Peyer's patch (tissue), 4 donors: ENCODE results near the gene CCDC6. TPM values are rescaled to one million over a fixed set of nuclear protein-coding genes. Genes with fewer than 3 reads are reported as not detected.
"Not testable (repeated sequence)": the region's sequence is repeated elsewhere in the genome, so short reads cannot be mapped to it uniquely, and the experiment has no call there.

ENCODE experiments used
- DNase-seq, 3 donors: peaks; one replicate each; pipeline ENCODE4 v3.0.0-alpha.2; 2017 to 2019
- H3K27ac ChIP-seq, 4 donors: fragments of 200-600 bp; sonication (generic); one replicate each; pipeline ENCODE4 v1.5.1; 2016 to 2019
- H3K27me3 ChIP-seq, 2 donors: fragments of 200-600 bp; sonication (generic); one replicate each; pipeline ENCODE4 v1.5.1; 2019
- H3K36me3 ChIP-seq, 3 donors: fragments of 200-600 bp; sonication (generic); one replicate each; pipeline ENCODE4 v1.5.1; 2016 to 2019
- H3K4me1 ChIP-seq, 4 donors: fragments of 200-600 bp; sonication (generic); one replicate each; pipeline ENCODE4 v1.5.1; 2016 to 2019
- H3K4me3 ChIP-seq, 4 donors: fragments of 200-600 bp; sonication (generic); 1 replicate in 3 of 4; 2 replicates in 1 of 4; pipeline ENCODE4 v1.5.1; 2016 to 2019; ENCODE audit warnings: mild to moderate bottlenecking in 1 of 4
- H3K9me3 ChIP-seq, 4 donors: fragments of 200-600 bp; sonication (generic); one replicate each; pipeline ENCODE4 v1.5.1; 2016 to 2019; ENCODE audit warnings: mild to moderate bottlenecking in 1 of 4
- CTCF ChIP-seq, 6 experiments: fragments of 450-650 bp in 4 of 6; fragments of 200-600 bp in 2 of 6; sonication (generic) in 1 of 6; IDR thresholded peaks; one replicate each; pipeline ENCODE4 v1.5.1; 2017 to 2019; ENCODE audit warnings: antibody characterized with exemption in 6 of 6, mild to moderate bottlenecking in 3 of 6, moderate library complexity in 1 of 6
- POLR2A ChIP-seq, 2 donors: fragments of 450-650 bp; IDR thresholded peaks; one replicate each; pipeline ENCODE4 v1.5.1; 2017; ENCODE audit warnings: antibody characterized with exemption in 2 of 2, mild to moderate bottlenecking in 2 of 2, moderate library complexity in 2 of 2
- total RNA-seq, 4 donors: library from RNA; depleted of rRNA; stranded (reverse); fragments of >200 nt; gene quantifications; one replicate each; pipeline ENCODE4 v1.1.0, GENCODE V29; 2016

The CCDC6 gene
- total RNA-seq, 4 donors from 2014 or later = 41.8 to 49.6 (median 48.6) TPM

GRCh38 chr10:59879363-59879913 lies 26.9 kb downstream of the CCDC6 start:
- Histone ChIP-seq H3K4me3 (no peak overlapping the region), H3K9me3 (no peaks in the 10 kb centered on the region), H3K4me1 (peaks cover 0 to 17% (median 9%) of the 10 kb centered on the region in 4 donors), H3K27me3 (no peaks in the 10 kb centered on the region), H3K36me3 (no peaks in the 10 kb centered on the region), H3K27ac (no peak overlapping the region)
- no peak for DNase-seq
- TF ChIP-seq CTCF (IDR thresholded peaks at IDR 0.05) (no peak), POLR2A (IDR thresholded peaks at IDR 0.05) (no peak)

GRCh38 chr10:59878915-59879314 lies 27.4 kb downstream of the CCDC6 start:
- peaks cover 0 to 20% (median 9%) of the 10 kb centered on the region in 4 donors for H3K4me1 ChIP-seq
- H3K27ac ChIP-seq = no peak overlapping the region

GRCh38 chr10:59878289-59878688 lies 28.1 kb downstream of the CCDC6 start:
- Histone ChIP-seq H3K4me1 (peaks cover 0 to 26% (median 12%) of the 10 kb centered on the region in 4 donors), H3K9me3 (no peaks in the 10 kb centered on the region), H3K27me3 (no peaks in the 10 kb centered on the region), H3K4me3 (no peak overlapping the region), H3K27ac (no peak overlapping the region), H3K36me3 (no peaks in the 10 kb centered on the region)
- TF ChIP-seq CTCF (IDR thresholded peaks at IDR 0.05) (no peak), POLR2A (IDR thresholded peaks at IDR 0.05) (no peak)
- no peak for DNase-seq

More at GRCh38 chr10:59878915-59879314, 27.4 kb downstream of the CCDC6 start:
- H3K4me3 ChIP-seq = no peak overlapping the region
- TF ChIP-seq CTCF (IDR thresholded peaks at IDR 0.05) = no peak
- no peak for TF ChIP-seq POLR2A (IDR thresholded peaks at IDR 0.05)
- H3K27me3 ChIP-seq = no peaks in the 10 kb centered on the region
- H3K9me3 ChIP-seq = no peaks in the 10 kb centered on the region
- DNase-seq = no peak
- H3K36me3 ChIP-seq = no peaks in the 10 kb centered on the region

GRCh38 chr10:59877191-59877671 lies 29.1 kb downstream of the CCDC6 start:
- Histone ChIP-seq H3K27me3 (no peaks in the 10 kb centered on the region), H3K27ac (no peak overlapping the region), H3K4me1 (peaks cover 0 to 31% (median 10%) of the 10 kb centered on the region in 4 donors), H3K4me3 (no peak overlapping the region), H3K36me3 (no peaks in the 10 kb centered on the region), H3K9me3 (no peaks in the 10 kb centered on the region)
- TF ChIP-seq CTCF (IDR thresholded peaks at IDR 0.05) (no peak), POLR2A (IDR thresholded peaks at IDR 0.05) (no peak)
- no peak for DNase-seq

GRCh38 chr10:59876695-59877094 lies 29.7 kb downstream of the CCDC6 start:
- Histone ChIP-seq H3K27ac (no peak overlapping the region), H3K4me1 (peaks cover 0 to 33% (median 10%) of the 10 kb centered on the region in 4 donors), H3K36me3 (no peaks in the 10 kb centered on the region), H3K9me3 (no peaks in the 10 kb centered on the region), H3K4me3 (no peak overlapping the region), H3K27me3 (no peaks in the 10 kb centered on the region)
- TF ChIP-seq CTCF (IDR thresholded peaks at IDR 0.05) = no peak
- TF ChIP-seq POLR2A (IDR thresholded peaks at IDR 0.05) = no peak
- no peak for DNase-seq

- H3K36me3 ChIP-seq, H3K4me3 ChIP-seq, H3K27ac ChIP-seq, DNase-seq, H3K9me3 ChIP-seq, H3K27me3 ChIP-seq: not testable (repeated sequence)
- H3K4me1 ChIP-seq = peaks cover 0 to 37% (median 8%) of the 10 kb centered on the region in 4 donors
Measured at GRCh38 chr10:59876208-59876607, 30.1 kb downstream of the CCDC6 start.
